VCaP (cell line): ENCODE measurements around the gene CNNM2.

ENCODE experiments used
- H3K27ac ChIP-seq: fragments of 450-650 bp; 2 replicates; pipeline ENCODE4 v1.5.1; 2017
- TF ChIP-seq, protein P1 (sequence below): fragments of 450-650 bp; conservative IDR thresholded peaks from 2 replicates; pipeline ENCODE4 v1.5.1; 2017; ENCODE audit warnings: mild to moderate bottlenecking, moderate library complexity

Gene CNNM2

DNA sequence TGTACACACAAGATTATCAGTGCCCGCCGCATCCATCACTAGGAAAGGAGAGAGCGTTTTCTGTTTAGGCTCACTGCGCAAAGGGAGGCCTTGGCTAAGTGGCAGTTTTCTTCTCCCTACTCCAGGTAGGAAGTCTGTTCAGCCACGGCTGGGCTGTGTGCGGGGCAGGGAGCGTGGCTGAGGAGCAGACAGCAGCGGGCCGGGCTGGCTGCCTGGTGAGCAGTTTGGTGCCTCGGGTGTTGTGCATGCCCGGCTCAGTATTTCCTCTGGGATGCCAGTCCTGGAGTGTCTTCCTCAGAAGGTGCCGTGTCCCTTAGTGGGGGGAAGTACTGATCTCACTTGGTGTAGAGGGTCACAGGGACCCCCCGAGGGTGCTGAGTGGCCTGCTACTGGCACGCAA lies 160.6 kb downstream of the CNNM2 start:
- no peak overlapping the region for H3K27ac ChIP-seq
- TF ChIP-seq, protein P1, sequence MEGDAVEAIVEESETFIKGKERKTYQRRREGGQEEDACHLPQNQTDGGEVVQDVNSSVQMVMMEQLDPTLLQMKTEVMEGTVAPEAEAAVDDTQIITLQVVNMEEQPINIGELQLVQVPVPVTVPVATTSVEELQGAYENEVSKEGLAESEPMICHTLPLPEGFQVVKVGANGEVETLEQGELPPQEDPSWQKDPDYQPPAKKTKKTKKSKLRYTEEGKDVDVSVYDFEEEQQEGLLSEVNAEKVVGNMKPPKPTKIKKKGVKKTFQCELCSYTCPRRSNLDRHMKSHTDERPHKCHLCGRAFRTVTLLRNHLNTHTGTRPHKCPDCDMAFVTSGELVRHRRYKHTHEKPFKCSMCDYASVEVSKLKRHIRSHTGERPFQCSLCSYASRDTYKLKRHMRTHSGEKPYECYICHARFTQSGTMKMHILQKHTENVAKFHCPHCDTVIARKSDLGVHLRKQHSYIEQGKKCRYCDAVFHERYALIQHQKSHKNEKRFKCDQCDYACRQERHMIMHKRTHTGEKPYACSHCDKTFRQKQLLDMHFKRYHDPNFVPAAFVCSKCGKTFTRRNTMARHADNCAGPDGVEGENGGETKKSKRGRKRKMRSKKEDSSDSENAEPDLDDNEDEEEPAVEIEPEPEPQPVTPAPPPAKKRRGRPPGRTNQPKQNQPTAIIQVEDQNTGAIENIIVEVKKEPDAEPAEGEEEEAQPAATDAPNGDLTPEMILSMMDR: no peak

GRCh38 chr10:103079100-103079499 lies 161.0 kb downstream of the CNNM2 start:
- TF ChIP-seq, protein P1: no peak
- H3K27ac ChIP-seq: no peak overlapping the region

DNA sequence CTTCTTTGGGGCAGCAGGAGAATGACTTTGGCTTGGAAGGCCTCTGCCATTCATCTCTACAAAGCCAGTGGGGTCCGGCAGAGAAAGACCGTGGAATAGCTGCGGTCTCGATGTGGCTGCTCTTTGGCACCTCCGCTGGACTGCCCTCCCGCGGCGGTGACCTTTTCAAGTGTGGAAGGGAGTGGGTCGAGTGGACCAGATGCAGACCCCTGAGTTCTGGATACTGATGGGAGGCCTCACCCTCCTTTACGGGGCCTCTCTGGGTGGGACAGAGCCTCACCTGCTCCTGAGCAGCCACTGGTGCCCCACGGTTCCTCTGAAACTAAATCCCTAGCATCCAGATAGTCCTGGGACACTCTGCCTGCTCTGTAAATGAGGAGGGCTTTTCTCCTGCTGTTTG lies 161.9 kb downstream of the CNNM2 start:
- no peak overlapping the region for H3K27ac ChIP-seq
- TF ChIP-seq, protein P1: no peak

DNA sequence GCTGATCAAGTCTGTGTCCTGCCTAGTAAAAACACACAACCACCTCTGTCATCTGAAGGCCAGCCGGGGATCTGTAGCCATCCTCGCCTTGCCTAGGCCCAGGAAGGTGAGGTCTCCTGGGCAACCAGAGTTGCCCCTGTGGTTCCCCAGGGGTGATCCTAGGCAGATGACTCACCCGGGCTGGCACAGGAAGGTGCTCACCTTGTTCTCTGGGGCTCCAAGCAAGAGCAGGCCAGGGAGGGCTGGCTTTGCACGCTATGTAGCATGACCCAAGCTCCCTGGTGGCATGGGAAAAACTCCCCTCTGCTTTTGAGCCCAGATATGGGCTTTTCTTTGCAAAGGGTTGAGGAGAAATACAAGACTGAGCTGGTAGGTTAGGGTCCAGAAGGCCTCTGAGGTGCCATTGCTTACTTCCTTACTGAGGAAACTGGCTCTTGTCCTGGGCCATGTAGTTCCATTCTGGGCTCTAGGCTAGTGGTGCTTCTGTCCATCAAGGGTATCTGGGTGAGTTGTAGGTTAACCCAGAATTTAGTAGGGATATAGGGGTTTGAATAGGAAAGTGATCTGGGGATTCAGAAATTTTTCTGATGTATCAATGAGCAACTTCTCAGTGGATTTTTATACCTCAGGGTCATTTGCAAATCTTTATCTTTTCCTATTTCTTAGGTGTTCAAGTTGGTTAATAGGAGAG lies 162.9 kb downstream of the CNNM2 start:
- TF ChIP-seq, protein P1: no peak

GRCh38 chr10:103082683-103083082 lies 164.6 kb downstream of the CNNM2 start:
- TF ChIP-seq, protein P1: no peak
- H3K27ac ChIP-seq: no peak overlapping the region

More for the DNA sequence above, 162.9 kb downstream of the CNNM2 start:
- H3K27ac ChIP-seq: no peak overlapping the region

- TF ChIP-seq, protein P1: no peak
- H3K27ac ChIP-seq: no peak overlapping the region
These were observed 165.3 kb downstream of the CNNM2 start for GRCh38 chr10:103083266-103083976.

DNA sequence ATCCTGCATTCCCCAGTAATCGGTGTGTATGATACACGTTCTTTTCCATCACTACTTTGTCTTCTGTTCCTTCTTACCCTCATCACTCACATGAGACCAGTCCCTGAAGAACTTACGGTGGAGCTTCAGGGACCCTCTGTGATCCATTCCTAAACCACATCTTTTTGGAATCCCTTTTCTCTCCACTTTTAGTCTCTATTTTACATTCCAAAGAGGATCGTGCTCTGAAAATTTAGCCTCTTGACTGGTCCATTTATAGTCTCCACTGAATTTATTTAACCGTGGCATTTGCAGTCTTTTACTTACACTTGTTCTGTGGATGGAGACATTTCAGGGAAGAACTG lies 165.9 kb downstream of the CNNM2 start:
- no peak overlapping the region for H3K27ac ChIP-seq
- TF ChIP-seq, protein P1: no peak
